Measurements from ENCODE around the gene CLEC19A. TPM values are rescaled to one million over a fixed set of nuclear protein-coding genes. Genes with fewer than 3 reads are reported as not detected.

Gene CLEC19A
- total and polyA plus RNA-seq, 8 donors: 0.18 to 0.99 (median 0.49) TPM

GRCh38 chr16:19305443-19305842 lies 19.9 kb downstream of the CLEC19A start:
- intact Hi-C loops (cut with DNase I): no loop called here
- Histone ChIP-seq H3K36me3 (no peaks in the 10 kb centered on the region), H3K4me3 (no peak overlapping the region), H3K27me3 (no peaks in the 10 kb centered on the region), H3K4me1 (no peaks in the 10 kb centered on the region), H3K27ac (no peak overlapping the region), H3K9me3 (no peaks in the 10 kb centered on the region)
- no peak for TF ChIP-seq CTCF (IDR thresholded peaks at IDR 0.05)
- ATAC-seq (no peak), DNase-seq (no peak)

GRCh38 chr16:19307587-19308241 lies 22.2 kb downstream of the CLEC19A start:
- H3K4me1 ChIP-seq: no peaks in the 10 kb centered on the region
- no peak overlapping the region for H3K27ac ChIP-seq
- H3K27me3 ChIP-seq: no peaks in the 10 kb centered on the region
- H3K9me3 ChIP-seq: no peaks in the 10 kb centered on the region
- no peak overlapping the region for H3K4me3 ChIP-seq
- no peak for TF ChIP-seq CTCF (IDR thresholded peaks at IDR 0.05)
- intact Hi-C loops (cut with DNase I): no loop called here
- DNase-seq (no peak), ATAC-seq (no peak)
- no peaks in the 10 kb centered on the region for H3K36me3 ChIP-seq

- Histone ChIP-seq H3K9me3 (no peaks in the 10 kb centered on the region), H3K27ac (no peak overlapping the region), H3K27me3 (no peaks in the 10 kb centered on the region), H3K36me3 (no peaks in the 10 kb centered on the region), H3K4me3 (no peak overlapping the region), H3K4me1 (no peaks in the 10 kb centered on the region)
- DNase-seq (no peak), ATAC-seq (no peak)
- no peak for TF ChIP-seq CTCF (IDR thresholded peaks at IDR 0.05)
- intact Hi-C loops (cut with DNase I): no loop called here
Measured at GRCh38 chr16:19308392-19308791, 22.9 kb downstream of the CLEC19A start.

GRCh38 chr16:19309178-19309577 lies 23.6 kb downstream of the CLEC19A start:
- Histone ChIP-seq H3K4me1 (no peaks in the 10 kb centered on the region), H3K36me3 (no peaks in the 10 kb centered on the region), H3K4me3 (no peak overlapping the region), H3K27me3 (no peaks in the 10 kb centered on the region), H3K27ac (no peak overlapping the region), H3K9me3 (no peaks in the 10 kb centered on the region)
- intact Hi-C loops (cut with DNase I): no loop called here
- TF ChIP-seq CTCF (IDR thresholded peaks at IDR 0.05): no peak
- DNase-seq (no peak), ATAC-seq (no peak)

GRCh38 chr16:19314718-19315425 lies 29.3 kb downstream of the CLEC19A start:
- no peaks in the 10 kb centered on the region for H3K27me3 ChIP-seq
- ATAC-seq (no peak), DNase-seq (no peak)
- H3K27ac ChIP-seq: no peak overlapping the region
- no peaks in the 10 kb centered on the region for H3K4me1 ChIP-seq
- TF ChIP-seq CTCF (IDR thresholded peaks at IDR 0.05): no peak
- H3K36me3 ChIP-seq: no peaks in the 10 kb centered on the region
- intact Hi-C loops (cut with DNase I): loop anchor here in 1 of 2 donors (10.0 kb wide), 1 partner anchor 60 kb away; no protein-coding TSS in a partner anchor
- H3K4me3 ChIP-seq: no peak overlapping the region
- no peaks in the 10 kb centered on the region for H3K9me3 ChIP-seq

Measured in left lung (tissue), 10 donors.